Activated CD8-positive, alpha-beta memory T cell treated with anti-CD3 and anti-CD28 coated beads, Interleukin-2, amount 50 U/mL, for 24 hours (primary cell): ENCODE data around the gene CEP152.
"Not testable (repeated sequence)": the region's sequence is repeated elsewhere in the genome, so short reads cannot be mapped to it uniquely, and the experiment has no call there.

Source experiments
- DNase-seq: peaks from one replicate; pipeline ENCODE4 v3.0.0-alpha.2; 2020; ENCODE audit errors: extremely low read depth

Gene CEP152

GRCh38 chr15:48810414-48811324 is at the start of gene CEP152:
Gene CEP152, minus strand, starts transcription at chr15:48811069. Its CDS starts 5,420 bp downstream, at chr15:48805649.
- DNase-seq = peak; percentile 96

- no peak for DNase-seq
Observed at GRCh38 chr15:48859426-48859825, 48.6 kb upstream of the CEP152 start.

- DNase-seq = no peak
Observed at GRCh38 chr15:48858401-48858800, 47.5 kb upstream of the CEP152 start.

GRCh38 chr15:48856942-48857341 is 46.1 kb upstream of the CEP152 start:
- DNase-seq = no peak

- DNase-seq = no peak
Observed at GRCh38 chr15:48855501-48856440, 44.9 kb upstream of the CEP152 start.

- not testable (repeated sequence) for DNase-seq
Observed at GRCh38 chr15:48854434-48854833, 43.6 kb upstream of the CEP152 start.

- DNase-seq = no peak
Observed at GRCh38 chr15:48851956-48852355, 41.1 kb upstream of the CEP152 start.

GRCh38 chr15:48850648-48851047 is 39.8 kb upstream of the CEP152 start:
- DNase-seq = no peak

GRCh38 chr15:48845123-48845522 is 34.3 kb upstream of the CEP152 start:
- DNase-seq = no peak

GRCh38 chr15:48842501-48842900 is 31.6 kb upstream of the CEP152 start:
- DNase-seq = no peak

GRCh38 chr15:48834756-48835155 is 23.9 kb upstream of the CEP152 start:
- DNase-seq = no peak

- no peak for DNase-seq
Observed at GRCh38 chr15:48833526-48834239, 22.8 kb upstream of the CEP152 start.

GRCh38 chr15:48832648-48833047 is 21.8 kb upstream of the CEP152 start:
- no peak for DNase-seq

- no peak for DNase-seq
Observed at GRCh38 chr15:48828906-48829305, 18.0 kb upstream of the CEP152 start.

GRCh38 chr15:48828471-48828870 is 17.6 kb upstream of the CEP152 start:
- DNase-seq = no peak

- DNase-seq = no peak
Observed at GRCh38 chr15:48825075-48825474, 14.2 kb upstream of the CEP152 start.

- no peak for DNase-seq
Observed at GRCh38 chr15:48823706-48824105, 12.8 kb upstream of the CEP152 start.

GRCh38 chr15:48823237-48823636 is 12.4 kb upstream of the CEP152 start:
- no peak for DNase-seq

GRCh38 chr15:48814286-48814685 is 3.4 kb upstream of the CEP152 start:
- no peak for DNase-seq

GRCh38 chr15:48811325-48811958 is 573 bp upstream of the CEP152 start:
- no peak for DNase-seq

- DNase-seq = no peak
Observed at GRCh38 chr15:48806151-48806550, 4.7 kb downstream of the CEP152 start.
